ENCODE data around the gene PRR20G.

- no peak for TF ChIP-seq EZH2 (IDR thresholded peaks at IDR 0.05; ENCODE audit: borderline replicate concordance, low read length)
- TF ChIP-seq CTCF (IDR thresholded peaks at IDR 0.05; ENCODE audit: low read length), result no peak
Observed at GRCh38 chr3:127260416-127260815, 27.4 kb downstream of the PRR20G start.

All from OCI-LY1 (cell line).